ENCODE data around the gene EIF4G1.
A peak's percentile ranks its signal among the peaks of the same experiment; 100 is the strongest.

Gene EIF4G1

DNA sequence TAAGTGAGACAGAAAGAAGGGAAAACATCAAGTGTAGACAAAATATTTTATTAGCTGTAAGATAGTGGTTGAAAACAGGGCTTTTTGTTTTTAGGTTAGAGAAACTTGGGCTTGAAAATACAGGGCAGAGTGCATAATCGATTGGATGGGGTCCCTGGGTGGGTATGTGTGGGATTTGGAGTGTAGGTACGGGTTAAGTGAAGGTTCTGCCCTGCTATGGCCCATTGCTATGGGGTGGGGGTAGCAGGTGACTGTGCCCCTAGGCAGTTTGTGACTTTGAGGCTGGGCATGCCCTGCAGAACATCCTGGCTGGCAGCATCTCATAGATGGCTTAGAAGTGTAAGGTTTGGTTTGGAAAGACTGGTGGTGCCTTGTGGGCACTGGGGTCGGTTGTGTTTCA, 19.3 kb downstream of the EIF4G1 start:
- no peak overlapping the region for H3K4me3 ChIP-seq (ENCODE audit: low read length)
- DNase-seq (ENCODE audit: low read depth) = no peak
- TF ChIP-seq, protein P1, sequence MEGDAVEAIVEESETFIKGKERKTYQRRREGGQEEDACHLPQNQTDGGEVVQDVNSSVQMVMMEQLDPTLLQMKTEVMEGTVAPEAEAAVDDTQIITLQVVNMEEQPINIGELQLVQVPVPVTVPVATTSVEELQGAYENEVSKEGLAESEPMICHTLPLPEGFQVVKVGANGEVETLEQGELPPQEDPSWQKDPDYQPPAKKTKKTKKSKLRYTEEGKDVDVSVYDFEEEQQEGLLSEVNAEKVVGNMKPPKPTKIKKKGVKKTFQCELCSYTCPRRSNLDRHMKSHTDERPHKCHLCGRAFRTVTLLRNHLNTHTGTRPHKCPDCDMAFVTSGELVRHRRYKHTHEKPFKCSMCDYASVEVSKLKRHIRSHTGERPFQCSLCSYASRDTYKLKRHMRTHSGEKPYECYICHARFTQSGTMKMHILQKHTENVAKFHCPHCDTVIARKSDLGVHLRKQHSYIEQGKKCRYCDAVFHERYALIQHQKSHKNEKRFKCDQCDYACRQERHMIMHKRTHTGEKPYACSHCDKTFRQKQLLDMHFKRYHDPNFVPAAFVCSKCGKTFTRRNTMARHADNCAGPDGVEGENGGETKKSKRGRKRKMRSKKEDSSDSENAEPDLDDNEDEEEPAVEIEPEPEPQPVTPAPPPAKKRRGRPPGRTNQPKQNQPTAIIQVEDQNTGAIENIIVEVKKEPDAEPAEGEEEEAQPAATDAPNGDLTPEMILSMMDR (conservative IDR thresholded peaks at IDR 0.05; ENCODE audit: low read depth, low read length) = no peak

DNA sequence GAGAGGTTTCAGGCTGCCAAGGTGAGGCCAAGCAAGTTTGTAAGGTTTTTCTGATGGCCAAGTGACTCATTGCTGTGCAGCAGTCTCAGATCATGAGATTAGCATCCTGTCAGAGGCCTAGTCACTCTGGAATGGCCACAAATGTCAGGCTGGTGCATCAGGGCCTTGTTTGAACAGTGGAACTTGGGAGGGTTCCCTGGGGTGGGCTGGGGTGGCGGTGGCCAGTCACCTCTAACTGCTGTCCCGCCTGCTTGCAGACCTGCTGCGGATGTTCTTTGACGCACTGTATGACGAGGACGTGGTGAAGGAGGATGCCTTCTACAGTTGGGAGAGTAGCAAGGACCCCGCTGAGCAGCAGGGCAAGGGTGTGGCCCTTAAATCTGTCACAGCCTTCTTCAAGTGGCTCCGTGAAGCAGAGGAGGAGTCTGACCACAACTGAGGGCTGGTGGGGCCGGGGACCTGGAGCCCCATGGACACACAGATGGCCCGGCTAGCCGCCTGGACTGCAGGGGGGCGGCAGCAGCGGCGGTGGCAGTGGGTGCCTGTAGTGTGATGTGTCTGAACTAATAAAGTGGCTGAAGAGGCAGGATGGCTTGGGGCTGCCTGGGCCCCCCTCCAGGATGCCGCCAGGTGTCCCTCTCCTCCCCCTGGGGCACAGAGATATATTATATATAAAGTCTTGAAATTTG, 20.2 kb downstream of the EIF4G1 start:
- DNase-seq (ENCODE audit: low read depth) = no peak
- no peak overlapping the region for H3K4me3 ChIP-seq (ENCODE audit: low read length)
- TF ChIP-seq, protein P1 (conservative IDR thresholded peaks at IDR 0.05; ENCODE audit: low read depth, low read length) = no peak

DNA sequence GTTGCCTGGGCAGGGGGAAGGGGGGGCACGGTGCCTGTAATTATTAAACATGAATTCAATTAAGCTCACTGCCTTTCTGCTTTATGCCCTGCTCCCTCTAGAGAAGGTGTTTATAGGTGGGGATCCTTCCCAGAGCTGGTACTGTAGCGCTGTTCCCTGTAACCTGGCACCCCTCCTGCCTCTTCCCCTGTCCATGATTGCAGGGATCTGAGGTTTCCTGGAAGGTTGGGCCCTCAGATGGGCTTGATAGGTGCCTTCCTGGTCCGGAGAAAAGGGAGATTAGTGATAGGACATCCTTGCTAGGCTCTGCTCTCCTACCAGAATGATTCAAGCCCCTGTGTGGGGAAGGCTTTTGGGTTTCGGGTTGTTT, 20.9 kb downstream of the EIF4G1 start:
- DNase-seq (ENCODE audit: low read depth) = no peak
- TF ChIP-seq, protein P1 (conservative IDR thresholded peaks at IDR 0.05; ENCODE audit: low read depth, low read length) = no peak

DNA sequence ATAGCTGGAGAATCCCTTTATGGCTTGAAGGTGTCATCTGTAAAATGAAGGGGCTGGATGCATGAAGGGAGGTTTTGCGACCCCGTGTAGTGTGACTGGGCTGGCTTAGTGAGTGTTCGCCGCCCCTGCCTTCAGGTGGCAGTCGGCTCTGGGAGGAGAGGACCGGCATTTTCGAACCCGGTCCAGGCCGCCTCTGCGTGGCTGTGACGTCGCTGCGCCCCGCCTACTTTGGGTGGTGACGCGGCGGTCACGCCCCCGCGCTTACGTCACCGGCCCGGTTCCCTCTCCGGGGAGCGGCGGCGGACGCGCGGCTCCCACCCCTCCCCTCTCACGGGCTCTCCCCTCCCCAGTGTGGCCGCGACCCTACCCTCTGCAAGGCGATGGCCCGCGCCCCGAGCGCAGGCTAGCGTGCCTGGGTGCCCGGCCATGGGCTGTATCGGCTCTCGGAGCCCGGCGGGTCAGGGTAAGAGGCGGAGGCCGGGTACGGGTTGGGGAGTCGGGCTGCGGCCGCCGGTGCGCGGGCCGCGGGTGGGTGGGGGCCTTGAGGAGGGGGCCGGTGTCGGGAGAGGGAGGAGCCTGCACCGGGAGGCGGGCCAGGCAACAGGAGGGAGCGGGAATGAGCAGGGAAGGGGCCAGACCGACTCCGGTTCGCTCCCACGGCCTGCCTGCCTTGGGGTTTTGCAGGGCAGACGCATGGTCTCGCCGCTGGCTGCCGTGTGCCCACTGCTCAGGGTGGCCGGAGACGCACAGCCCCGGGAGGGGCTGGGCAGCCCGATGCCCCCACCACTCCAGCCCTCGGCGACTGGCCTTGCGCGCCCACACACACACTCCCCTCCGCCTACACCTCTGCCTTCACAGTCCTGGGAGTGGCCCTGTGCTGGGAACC, 21.5 kb downstream of the EIF4G1 start:
- H3K4me3 ChIP-seq (ENCODE audit: low read length) = peak overlapping the region; percentile 64
- no peak for DNase-seq (ENCODE audit: low read depth)
- TF ChIP-seq, protein P1 (conservative IDR thresholded peaks at IDR 0.05; ENCODE audit: low read depth, low read length) = no peak

More for the DNA sequence above, 20.9 kb downstream of the EIF4G1 start:
- H3K4me3 ChIP-seq (ENCODE audit: low read length) = peak overlapping the region; percentile 64

DNA sequence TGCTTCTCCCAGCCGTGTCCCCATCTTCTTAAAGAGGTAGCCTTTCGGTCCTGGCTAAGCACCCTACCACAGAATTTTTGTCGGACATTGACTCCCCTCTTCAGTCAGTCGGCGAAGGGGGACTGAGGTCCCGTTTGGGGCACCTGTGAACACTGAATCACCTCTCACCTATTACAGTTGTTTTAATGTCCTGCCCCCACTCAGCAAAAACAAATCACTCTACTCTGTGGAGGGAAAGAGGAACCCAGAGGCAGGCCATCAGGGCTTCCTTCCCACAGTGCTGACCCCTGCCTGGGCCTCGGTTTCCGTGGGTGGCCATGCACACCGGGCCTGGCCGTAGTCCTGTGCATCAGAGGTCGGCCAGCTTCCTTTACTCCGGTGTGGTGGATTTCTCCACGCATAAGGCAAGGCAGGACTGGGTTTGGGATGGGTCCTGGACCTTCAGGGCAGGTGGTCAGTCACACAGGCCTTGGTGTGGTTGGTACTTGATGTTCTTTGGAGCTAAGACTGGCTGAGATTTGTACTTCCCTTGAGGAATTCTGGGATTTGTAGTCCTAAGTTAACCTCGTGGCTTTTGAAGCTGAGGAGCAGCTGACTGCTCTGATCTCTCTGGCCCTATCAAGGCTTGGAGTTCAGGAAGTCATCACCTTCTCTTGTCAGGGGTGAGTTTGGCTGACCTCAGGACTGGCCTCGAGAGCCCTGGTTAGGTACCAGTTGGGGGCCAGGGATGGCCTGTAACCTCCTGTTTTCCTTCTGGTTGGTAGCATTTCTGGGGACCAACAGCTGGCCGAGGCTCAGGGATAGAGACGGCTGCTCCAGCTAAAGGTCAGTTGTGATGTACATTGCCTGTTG, 22.4 kb downstream of the EIF4G1 start:
- peak overlapping the region; percentile 64 for H3K4me3 ChIP-seq (ENCODE audit: low read length)
- TF ChIP-seq, protein P1 (conservative IDR thresholded peaks at IDR 0.05; ENCODE audit: low read depth, low read length) = no peak
- no peak for DNase-seq (ENCODE audit: low read depth)

DNA sequence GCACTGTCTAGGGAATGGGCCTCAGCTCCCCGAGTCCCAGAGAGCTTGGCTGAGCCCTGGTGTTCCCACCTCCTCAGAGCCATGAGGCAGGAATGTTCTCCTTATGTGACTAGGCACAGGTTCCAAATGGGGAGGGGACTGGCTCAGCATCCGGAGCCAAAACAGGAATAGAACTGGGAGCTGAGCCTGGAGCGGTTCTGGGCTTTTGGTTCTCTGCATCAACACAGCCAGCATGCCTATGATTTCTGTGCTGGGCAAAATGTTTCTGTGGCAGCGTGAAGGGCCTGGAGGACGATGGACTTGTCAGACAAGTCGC, 23.0 kb downstream of the EIF4G1 start, which contains the start of gene FAM131A:
TSS of gene FAM131A (plus strand) at position 202 of the 316 bp plus-strand sequence. CDS start at position 233, 31 bp downstream.
- no peak for DNase-seq (ENCODE audit: low read depth)
- H3K4me3 ChIP-seq (ENCODE audit: low read length) = peak within 1 kb of the TSS; percentile 64
- TF ChIP-seq, protein P1 (conservative IDR thresholded peaks at IDR 0.05; ENCODE audit: low read depth, low read length) = no peak

Data from retinal pigment epithelial cell (primary cell).